Neural cell (in vitro differentiated cells): Measurements from ENCODE around the gene CTNNA2. TPM values are rescaled to one million over a fixed set of nuclear protein-coding genes. Genes with fewer than 3 reads are reported as not detected.

Source experiments
- H2AFZ ChIP-seq: fragments of 200-600, 300-800 bp; sonication (generic), shearing (Covaris generic); 2 replicates; pipeline ENCODE4 v1.6.0; 2014; ENCODE audit warnings: low read depth, mild to moderate bottlenecking, antibody characterized with exemption, low read length, moderate library complexity
- H3F3A ChIP-seq: fragments of 200-600 bp; shearing (Covaris generic); 2 replicates; pipeline ENCODE4 v1.6.1; 2016; ENCODE audit warnings: mild to moderate bottlenecking, moderate library complexity, mixed read lengths, antibody characterized with exemption, low read length; ENCODE audit not compliant: insufficient read depth, poor library complexity, severe bottlenecking
- H3K27ac ChIP-seq: fragments of 200-600, 300-800 bp; sonication (generic), shearing (Covaris generic); 2 replicates; pipeline ENCODE4 v1.5.1; 2014; ENCODE audit warnings: mild to moderate bottlenecking, low read length, moderate library complexity
- H3K27me3 ChIP-seq: fragments of 300-800, 200-600 bp; sonication (generic), shearing (Covaris generic); 2 replicates; pipeline ENCODE4 v1.6.0; 2014; ENCODE audit warnings: mild to moderate bottlenecking, low read depth, low read length, moderate library complexity; ENCODE audit not compliant: insufficient read depth
- H3K36me3 ChIP-seq: fragments of 300-800, 200-600 bp; sonication (generic), shearing (Covaris generic); 2 replicates; pipeline ENCODE4 v1.5.1; 2014; ENCODE audit warnings: mild to moderate bottlenecking, antibody characterized with exemption, low read length, moderate library complexity; ENCODE audit not compliant: insufficient read depth
- H3K4me2 ChIP-seq: fragments of 300-800, 200-600 bp; sonication (generic), shearing (Covaris generic); 2 replicates; pipeline ENCODE4 v1.6.0; 2014; ENCODE audit warnings: mild to moderate bottlenecking, low read length
- H3K4me3 ChIP-seq: fragments of 300-800, 200-600 bp; sonication (generic), shearing (Covaris generic); 2 replicates; pipeline ENCODE4 v1.5.1; 2014; ENCODE audit warnings: mild to moderate bottlenecking, low read length, moderate library complexity
- H3K79me2 ChIP-seq: fragments of 200-600 bp; shearing (Covaris generic); replicated peaks from 2 replicates; pipeline ENCODE4 v1.6.0; 2014; ENCODE audit warnings: mild to moderate bottlenecking, low read length, moderate library complexity; ENCODE audit not compliant: insufficient read depth
- H3K9ac ChIP-seq: fragments of 300-800, 200-600 bp; sonication (generic), shearing (Covaris generic); 2 replicates; pipeline ENCODE4 v1.6.1; 2016; ENCODE audit warnings: mild to moderate bottlenecking, low read length, mixed read lengths
- H3K9me2 ChIP-seq: fragments of 200-600 bp; shearing (Covaris generic); 2 replicates; pipeline ENCODE4 v1.6.1; 2016; ENCODE audit warnings: mild to moderate bottlenecking, low read length, mixed read lengths; ENCODE audit not compliant: insufficient read depth
- H3K9me3 ChIP-seq: fragments of 200-600, 300-800 bp; sonication (generic), shearing (Covaris generic); 2 replicates; pipeline ENCODE4 v1.6.1; 2016; ENCODE audit warnings: mild to moderate bottlenecking, mixed run types, low read length, moderate library complexity, mixed read lengths
- H4K20me1 ChIP-seq: fragments of 200-600 bp; shearing (Covaris generic); 2 replicates; pipeline ENCODE4 v1.6.1; 2016; ENCODE audit warnings: mild to moderate bottlenecking, mixed run types; ENCODE audit not compliant: insufficient read depth
- CTCF ChIP-seq: fragments of 450-650 bp; IDR thresholded peaks from 2 replicates; pipeline ENCODE4 v1.5.1; 2014; ENCODE audit warnings: antibody characterized with exemption, mild to moderate bottlenecking, moderate library complexity; ENCODE audit not compliant: poor library complexity, severe bottlenecking
- EP300 ChIP-seq: fragments of 450-650 bp; conservative IDR thresholded peaks from 2 replicates; pipeline ENCODE4 v1.6.1; 2014; ENCODE audit warnings: antibody characterized with exemption, mild to moderate bottlenecking, moderate library complexity; ENCODE audit not compliant: poor library complexity, severe bottlenecking
- EZH2 ChIP-seq: fragments of 200-600, 300-800 bp; shearing (Covaris generic), sonication (generic); IDR thresholded peaks from 2 replicates; pipeline ENCODE4 v1.6.1; 2014; ENCODE audit warnings: antibody characterized with exemption, low read length, borderline replicate concordance, mild to moderate bottlenecking; ENCODE audit not compliant: insufficient read depth, poor library complexity, severe bottlenecking
- MXI1 ChIP-seq: fragments of 450-650 bp; conservative IDR thresholded peaks from 2 replicates; pipeline ENCODE4 v1.6.1; 2014; ENCODE audit warnings: antibody characterized with exemption, mild to moderate bottlenecking; ENCODE audit not compliant: poor library complexity, severe bottlenecking
- POLR2AphosphoS5 ChIP-seq: IDR thresholded peaks from 2 replicates; pipeline ENCODE4 v1.6.1; 2012
- RAD21 ChIP-seq: fragments of 450-650 bp; conservative IDR thresholded peaks from 2 replicates; pipeline ENCODE4 v1.6.1; 2014; ENCODE audit warnings: antibody characterized with exemption, mild to moderate bottlenecking, moderate library complexity
- REST ChIP-seq: IDR thresholded peaks from 2 replicates; pipeline ENCODE4 v1.6.1; 2012; ENCODE audit warnings: borderline replicate concordance
- SMC3 ChIP-seq: fragments of 450-650 bp; conservative IDR thresholded peaks from 2 replicates; pipeline ENCODE4 v1.6.1; 2014; ENCODE audit warnings: antibody characterized with exemption, mild to moderate bottlenecking, moderate library complexity; ENCODE audit not compliant: poor library complexity
- TAF1 ChIP-seq: IDR thresholded peaks from 2 replicates; pipeline ENCODE4 v1.6.1; 2012; ENCODE audit warnings: low read depth
- polyA plus RNA-seq: library from polyadenylated mRNA; depleted of rRNA; stranded (reverse); fragments of >200 nt; gene quantifications from 2 replicates; pipeline ENCODE4 v1.2.3, GENCODE V29; 2014

CTNNA2 gene
- polyA plus RNA-seq, 1 donor from 2014 or later: 194 TPM

- Histone ChIP-seq H3K4me2 (no peak overlapping the region), H3K36me3 (no peaks in the 10 kb centered on the region), H3K9ac (no peak overlapping the region), H3K27ac (peak overlapping the region; percentile 17), H3F3A (no peaks in the 10 kb centered on the region), H3K4me3 (no peak overlapping the region), H3K79me2 (no peaks in the 10 kb centered on the region), H2AFZ (no peak overlapping the region), H3K9me3 (no peaks in the 10 kb centered on the region), H4K20me1 (no peaks in the 10 kb centered on the region), H3K9me2 (no peaks in the 10 kb centered on the region), H3K27me3 (no peaks in the 10 kb centered on the region)
- TF ChIP-seq MXI1: no peak
Measured at GRCh38 chr2:79835911-79836310, 323.1 kb downstream of the CTNNA2 start.

DNA sequence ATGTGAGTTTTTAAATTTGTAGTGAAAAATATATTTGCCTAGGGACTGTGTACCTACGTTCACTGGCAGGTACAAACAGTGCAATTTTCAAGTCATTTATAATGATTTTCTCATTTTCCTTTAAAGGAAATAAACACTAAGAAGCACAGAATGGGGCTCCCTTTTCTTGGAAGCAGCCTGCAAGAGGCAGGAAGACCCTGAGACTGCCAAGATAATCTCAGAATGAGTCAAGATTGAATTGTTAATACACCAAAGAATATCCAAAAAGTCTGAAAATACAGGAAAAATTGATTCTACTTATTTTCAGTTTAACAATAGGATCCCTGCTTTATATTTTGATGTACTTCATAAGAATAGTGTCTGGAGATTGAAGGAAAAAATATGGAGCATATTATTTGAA lies 331.2 kb downstream of the CTNNA2 start:
- Histone ChIP-seq H3K27ac (no peak overlapping the region), H3K9me3 (no peaks in the 10 kb centered on the region)

GRCh38 chr2:79846878-79847277 lies 334.0 kb downstream of the CTNNA2 start:
- Histone ChIP-seq H3K27ac (no peak overlapping the region), H3K9me2 (no peaks in the 10 kb centered on the region), H3K79me2 (no peaks in the 10 kb centered on the region), H3K9ac (no peak overlapping the region), H3K27me3 (no peaks in the 10 kb centered on the region), H3K36me3 (no peaks in the 10 kb centered on the region), H3K9me3 (no peaks in the 10 kb centered on the region), H3K4me3 (no peak overlapping the region), H4K20me1 (no peaks in the 10 kb centered on the region), H2AFZ (no peak overlapping the region), H3K4me2 (no peak overlapping the region), H3F3A (no peaks in the 10 kb centered on the region)
- no peak for TF ChIP-seq MXI1
- no peak for TF ChIP-seq EP300
- TF ChIP-seq CTCF: no peak
- no peak for TF ChIP-seq TAF1
- no peak for TF ChIP-seq EZH2
- no peak for TF ChIP-seq POLR2AphosphoS5
- no peak for TF ChIP-seq SMC3
- TF ChIP-seq RAD21: no peak
- TF ChIP-seq REST: no peak

More for the DNA sequence above, 331.2 kb downstream of the CTNNA2 start:
- TF ChIP-seq TAF1: no peak
- TF ChIP-seq POLR2AphosphoS5: no peak
- TF ChIP-seq CTCF: no peak
- no peak for TF ChIP-seq MXI1
- no peaks in the 10 kb centered on the region for H3K36me3 ChIP-seq
- H4K20me1 ChIP-seq: no peaks in the 10 kb centered on the region
- H3K79me2 ChIP-seq: no peaks in the 10 kb centered on the region
- H3K9me2 ChIP-seq: no peaks in the 10 kb centered on the region
- no peaks in the 10 kb centered on the region for H3F3A ChIP-seq
- H3K9ac ChIP-seq: no peak overlapping the region
- H2AFZ ChIP-seq: no peak overlapping the region
- H3K4me2 ChIP-seq: no peak overlapping the region
- no peak overlapping the region for H3K4me3 ChIP-seq
- H3K27me3 ChIP-seq: no peaks in the 10 kb centered on the region
